ENCODE results near the gene CACTIN.

The CACTIN gene

DNA sequence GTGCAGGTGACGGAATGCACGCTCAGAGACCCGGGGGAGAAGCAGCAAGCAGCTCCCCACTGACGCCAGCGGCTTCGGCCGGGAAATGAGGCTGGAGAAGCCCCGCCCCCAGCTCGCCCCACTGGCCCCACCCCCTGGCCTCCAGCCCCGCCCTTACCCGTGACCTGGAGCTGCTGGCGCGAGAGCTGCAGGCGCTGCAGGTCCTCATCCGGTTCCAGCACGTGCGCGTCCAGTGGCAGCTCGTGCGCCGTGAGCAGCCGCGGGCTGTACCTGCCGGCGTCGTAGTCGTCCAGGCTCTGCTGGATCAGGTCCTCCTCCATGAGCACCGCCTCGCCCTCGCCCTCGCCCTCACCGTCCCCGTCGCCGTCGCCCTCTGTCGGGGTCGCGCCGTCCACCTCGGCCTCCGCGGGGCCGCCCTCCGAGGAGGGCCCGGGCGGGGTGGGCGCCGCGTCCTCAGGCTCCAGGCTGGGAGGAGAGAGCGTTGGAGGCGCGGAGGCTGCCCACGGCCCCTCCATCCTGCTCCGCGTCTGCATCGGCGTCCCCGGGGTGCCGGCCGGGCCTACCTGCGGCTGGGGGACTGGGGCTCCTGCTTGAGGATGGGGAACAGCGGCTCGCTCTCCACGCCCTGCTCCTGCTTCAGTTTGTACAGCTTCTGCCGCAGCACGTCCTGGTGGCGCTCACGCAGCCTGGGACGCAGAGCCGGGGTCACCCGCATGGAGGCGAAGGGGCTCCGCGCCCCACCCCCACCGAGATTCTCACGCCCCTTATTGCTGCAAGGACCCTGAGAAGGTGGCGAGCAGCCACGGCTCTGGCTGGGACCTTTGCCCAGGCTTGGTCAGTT lies 13.5 kb downstream of the CACTIN start:
- DNase-seq (ENCODE audit: extremely low read depth in 1 of 2, low read depth in 1 of 2), result no peak

- no peak for DNase-seq (ENCODE audit: extremely low read depth in 1 of 2, low read depth in 1 of 2)
Observed at GRCh38 chr19:3612330-3612729, 14.3 kb downstream of the CACTIN start.

GRCh38 chr19:3611841-3612240 lies 14.7 kb downstream of the CACTIN start:
- no peak for DNase-seq (ENCODE audit: extremely low read depth in 1 of 2, low read depth in 1 of 2)

- DNase-seq (ENCODE audit: extremely low read depth in 1 of 2, low read depth in 1 of 2), result no peak
Observed at GRCh38 chr19:3610745-3611717, 15.6 kb downstream of the CACTIN start.

- DNase-seq (ENCODE audit: extremely low read depth in 1 of 2, low read depth in 1 of 2), result no peak
Observed at GRCh38 chr19:3609779-3610719, 16.5 kb downstream of the CACTIN start.

GRCh38 chr19:3608750-3609322 lies 17.8 kb downstream of the CACTIN start:
- no peak for DNase-seq (ENCODE audit: extremely low read depth in 1 of 2, low read depth in 1 of 2)

DNA sequence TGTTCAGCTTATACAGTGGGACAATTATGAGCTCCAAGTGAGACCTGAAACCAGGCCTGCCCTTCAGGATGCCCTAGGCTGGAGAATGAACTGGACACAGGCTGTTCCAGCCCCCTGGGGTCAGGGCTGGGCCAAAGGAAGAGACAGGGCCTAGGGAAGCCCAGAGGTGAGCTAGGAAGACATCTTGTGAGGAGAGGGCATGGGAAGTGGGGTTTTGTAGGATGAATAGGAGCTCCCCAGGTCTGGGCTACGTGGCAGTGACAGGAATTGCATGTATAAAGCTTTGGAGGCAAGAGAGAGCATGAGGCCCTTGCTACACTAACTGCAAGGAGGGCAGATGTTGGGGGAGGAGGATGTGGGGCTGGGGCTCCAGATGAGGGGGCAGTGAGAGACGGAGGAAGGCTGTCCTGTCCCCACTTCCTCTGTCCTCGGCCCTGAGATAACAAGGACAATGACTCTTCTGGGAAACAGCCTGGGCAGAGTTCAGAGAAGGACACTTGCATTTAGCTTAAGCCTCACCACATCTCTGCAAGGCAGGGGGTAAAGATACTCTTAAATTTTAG lies 18.4 kb downstream of the CACTIN start:
- no peak for DNase-seq (ENCODE audit: extremely low read depth in 1 of 2, low read depth in 1 of 2)

GRCh38 chr19:3607303-3608078 lies 19.1 kb downstream of the CACTIN start:
- no peak for DNase-seq (ENCODE audit: extremely low read depth in 1 of 2, low read depth in 1 of 2)

- peak; percentile 46 to 47 for DNase-seq (ENCODE audit: extremely low read depth in 1 of 2, low read depth in 1 of 2)
Observed at GRCh38 chr19:3606690-3607289, 19.8 kb downstream of the CACTIN start, which contains the start of gene TBXA2R. Gene TBXA2R, minus strand, starts transcription at chr19:3606875. Its CDS starts 6,241 bp downstream, at chr19:3600634.

DNA sequence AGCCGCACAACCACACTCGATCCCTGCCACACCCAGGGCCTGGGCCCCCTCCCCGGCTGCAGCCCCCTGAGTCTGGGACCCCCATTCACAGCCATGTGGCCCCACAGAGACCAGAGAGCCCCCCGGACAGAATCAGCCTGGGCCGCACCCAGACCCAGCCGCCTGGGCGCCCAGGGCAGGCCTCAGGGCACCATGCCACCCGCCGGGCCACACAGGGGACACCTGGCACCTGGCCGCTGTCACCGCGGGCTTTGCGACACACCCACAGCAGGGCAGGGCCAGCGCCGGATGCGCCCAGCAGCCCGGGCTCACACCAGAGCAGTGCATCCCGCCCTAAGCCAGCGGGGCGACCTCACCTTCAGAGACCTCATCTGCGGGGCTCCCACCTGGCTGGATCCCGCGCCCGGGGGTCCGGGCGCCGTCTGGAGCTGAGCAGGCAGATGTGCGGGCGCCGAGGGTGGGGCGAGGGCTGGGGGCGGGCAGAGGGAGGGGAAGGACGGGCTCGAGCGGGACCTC lies 20.4 kb downstream of the CACTIN start:
- no peak for DNase-seq (ENCODE audit: extremely low read depth in 1 of 2, low read depth in 1 of 2)

DNA sequence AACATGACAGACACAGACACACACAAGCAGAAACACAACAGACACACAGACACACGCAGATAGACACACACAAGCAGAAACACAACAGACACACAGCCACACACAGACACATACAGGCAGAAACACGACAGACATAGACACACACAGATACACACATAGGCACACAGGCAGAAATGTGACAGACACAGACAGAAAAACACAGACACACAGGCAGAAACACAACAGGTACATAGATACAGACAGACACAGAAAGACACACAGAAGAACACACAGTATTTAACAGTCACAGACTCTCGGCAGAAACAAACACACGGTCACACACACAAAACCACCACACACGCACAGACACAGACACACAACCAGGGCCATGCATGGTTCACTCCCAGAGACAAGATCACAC lies 20.8 kb downstream of the CACTIN start:
- no peak for DNase-seq (ENCODE audit: extremely low read depth in 1 of 2, low read depth in 1 of 2)

DNA sequence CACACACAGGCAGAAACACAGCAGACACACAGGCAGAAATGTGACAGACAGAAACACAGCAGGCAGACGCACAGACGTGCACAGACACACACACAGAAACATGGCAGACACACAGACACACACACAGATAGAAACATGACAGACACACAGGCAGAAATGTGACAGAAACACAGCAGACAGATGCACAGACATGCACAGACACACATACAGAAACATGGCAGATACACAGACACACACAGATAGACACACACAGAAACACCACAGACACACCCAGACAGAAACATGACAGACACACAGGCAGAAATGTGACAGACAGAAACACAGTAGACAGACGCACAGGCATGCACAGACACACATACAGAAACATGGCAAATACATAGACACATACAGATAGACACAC lies 21.2 kb downstream of the CACTIN start:
- DNase-seq (ENCODE audit: extremely low read depth in 1 of 2, low read depth in 1 of 2), result no peak

DNA sequence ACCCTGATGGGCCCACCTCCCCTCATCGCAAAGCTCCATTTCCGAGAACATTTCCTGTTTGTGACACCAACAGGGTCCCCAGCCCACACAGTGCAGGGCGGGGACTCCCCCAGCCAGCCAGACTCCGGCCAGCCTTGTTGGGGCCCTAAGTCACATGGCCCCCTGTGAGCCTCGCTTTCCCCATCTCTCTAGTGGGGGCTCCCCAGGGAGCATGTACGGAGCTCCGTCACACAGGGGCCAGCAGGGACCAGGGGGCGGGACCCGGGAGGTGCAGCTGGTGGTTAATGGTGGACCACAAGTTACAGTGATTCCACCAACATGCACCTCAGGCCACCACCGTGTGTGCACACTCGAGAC lies 21.6 kb downstream of the CACTIN start:
- peak in 1 of 2 donors; percentile 17 for DNase-seq (ENCODE audit: extremely low read depth in 1 of 2, low read depth in 1 of 2)

GRCh38 chr19:3604227-3604986 lies 22.2 kb downstream of the CACTIN start:
- DNase-seq (ENCODE audit: extremely low read depth in 1 of 2, low read depth in 1 of 2), result no peak

DNA sequence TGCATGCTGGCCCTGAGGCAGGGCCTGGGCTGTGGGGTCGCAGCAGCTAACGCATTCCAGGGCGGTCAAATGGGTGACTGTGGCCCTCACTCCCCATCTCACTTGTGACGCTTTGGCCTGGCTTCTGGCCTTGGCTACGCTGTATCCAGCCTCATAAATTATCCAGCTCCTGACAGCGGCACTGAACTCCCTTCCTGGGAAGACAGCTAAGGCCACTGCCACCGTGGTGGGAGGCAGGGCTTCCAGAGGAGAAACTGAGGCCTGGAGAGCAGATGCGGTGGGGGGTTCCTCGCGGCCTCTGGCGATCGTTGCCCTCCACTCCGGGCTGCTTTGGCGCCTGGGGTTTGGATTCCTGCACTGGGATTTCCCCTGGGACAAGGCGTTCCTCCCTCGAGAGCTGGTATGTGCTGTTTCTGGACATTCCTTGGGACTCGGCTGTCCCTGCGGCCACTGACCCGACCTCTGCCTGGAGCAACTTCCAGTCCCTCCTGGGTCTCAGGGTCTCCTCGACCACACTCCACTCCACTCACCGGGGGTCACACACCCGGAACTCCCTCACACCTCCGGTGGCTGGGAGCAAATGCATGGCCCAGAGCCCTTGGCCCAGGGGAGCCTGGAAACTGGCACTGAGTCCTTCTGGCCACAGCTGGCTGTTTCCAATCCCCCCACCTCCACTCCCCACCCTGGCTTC lies 23.3 kb downstream of the CACTIN start:
- no peak for DNase-seq (ENCODE audit: extremely low read depth in 1 of 2, low read depth in 1 of 2)

- DNase-seq (ENCODE audit: extremely low read depth in 1 of 2, low read depth in 1 of 2), result no peak
Observed at GRCh38 chr19:3601021-3601420, 25.6 kb downstream of the CACTIN start.

GRCh38 chr19:3599776-3600187 lies 26.8 kb downstream of the CACTIN start:
- no peak for DNase-seq (ENCODE audit: extremely low read depth in 1 of 2, low read depth in 1 of 2)

All from stimulated activated CD8-positive, alpha-beta memory T cell treated with anti-CD3 and anti-CD28 coated beads, Interleukin-7, amount 100 ng/mL, for 48 hours (primary cell).